ENCODE data around the gene SPIRE1. TPM values are rescaled to one million over a fixed set of nuclear protein-coding genes. Genes with fewer than 3 reads are reported as not detected.
A peak's percentile ranks its signal among the peaks of the same experiment; 100 is the strongest.
"Not testable (repeated sequence)": the region's sequence is repeated elsewhere in the genome, so short reads cannot be mapped to it uniquely, and the experiment has no call there.

The SPIRE1 gene
- total RNA-seq, 1 donor from 2014 or later: 8.4 TPM

DNA sequence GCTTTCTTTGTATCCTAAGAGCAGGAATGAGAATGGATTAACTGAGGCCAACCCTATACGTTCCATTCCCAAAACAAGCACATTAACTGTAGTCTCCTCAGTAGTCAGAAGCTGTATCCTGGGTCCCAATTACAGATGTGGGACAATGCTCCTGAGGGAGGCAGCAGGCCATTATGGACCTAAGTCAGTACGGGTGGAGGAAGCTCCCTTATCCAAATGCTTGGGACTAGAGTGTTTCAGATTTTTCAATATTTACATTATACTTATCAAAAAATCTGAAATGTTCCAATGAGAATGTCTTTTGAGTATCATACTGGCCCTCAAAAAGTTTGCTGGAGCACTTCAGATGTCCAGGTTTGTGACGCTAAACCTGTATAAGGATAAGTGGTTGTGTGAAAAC lies 160.1 kb downstream of the SPIRE1 start:
- Mint-ChIP-seq H3K36me3 (ENCODE audit: low read depth) (no peaks in the 10 kb centered on the region), H3K4me3 (no peak overlapping the region), H3K9me3 (no peaks in the 10 kb centered on the region), H3K27ac (no peak overlapping the region), H3K27me3 (no peaks in the 10 kb centered on the region), H3K4me1 (peaks cover 4% of the 10 kb centered on the region)
- no peak for DNase-seq
- intact Hi-C loops (cut with micrococcal nuclease): no loop called here

DNA sequence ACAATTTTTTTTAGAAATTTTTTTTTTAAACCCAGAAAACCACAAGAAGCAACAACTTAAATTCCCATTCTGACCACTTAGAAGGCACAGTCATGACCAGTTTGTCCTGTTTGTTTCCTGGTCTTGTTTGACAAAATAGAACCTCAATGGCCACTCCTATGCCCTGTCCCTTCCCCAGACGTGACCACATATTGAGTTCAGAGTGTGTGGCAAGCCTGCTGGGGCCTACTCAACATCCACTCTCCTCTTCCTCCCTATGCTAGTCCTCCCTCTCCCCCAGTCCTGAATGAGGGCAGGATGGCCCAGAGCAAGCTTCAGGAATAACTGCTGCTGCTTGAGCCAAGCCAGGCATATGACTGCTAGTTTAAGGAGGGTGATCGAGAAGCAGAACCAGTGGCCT lies 160.6 kb downstream of the SPIRE1 start:
- peaks cover 4% of the 10 kb centered on the region for H3K4me1 Mint-ChIP-seq
- intact Hi-C loops (cut with micrococcal nuclease): no loop called here
- no peak overlapping the region for H3K27ac Mint-ChIP-seq
- H3K4me3 Mint-ChIP-seq: no peak overlapping the region
- H3K36me3 Mint-ChIP-seq (ENCODE audit: low read depth): peaks cover 3% of the 10 kb centered on the region
- H3K9me3 Mint-ChIP-seq: no peaks in the 10 kb centered on the region
- H3K27me3 Mint-ChIP-seq: no peaks in the 10 kb centered on the region
- no peak for DNase-seq

DNA sequence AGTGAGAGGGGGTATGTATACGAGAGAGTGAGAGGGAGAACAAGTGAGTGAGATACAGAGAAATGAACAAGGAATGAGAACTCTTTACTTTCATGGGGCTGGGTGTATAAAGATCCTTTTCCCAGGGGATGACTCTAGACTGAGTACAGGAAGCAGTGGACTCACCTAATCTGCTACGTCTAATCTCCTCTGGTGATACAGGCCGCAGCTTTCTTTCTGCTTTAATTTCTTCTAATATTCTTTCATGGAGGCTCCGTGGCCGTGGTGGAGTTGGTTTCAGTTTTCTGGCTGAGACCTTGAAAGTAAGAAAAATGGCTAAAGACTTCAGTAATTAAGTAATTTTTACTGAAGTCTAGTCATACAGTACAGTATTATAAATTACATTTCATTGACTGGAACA lies 165.0 kb downstream of the SPIRE1 start:
- Mint-ChIP-seq H3K4me3 (no peak overlapping the region), H3K36me3 (ENCODE audit: low read depth) (peaks cover 3% of the 10 kb centered on the region), H3K27ac (no peak overlapping the region), H3K9me3 (no peaks in the 10 kb centered on the region), H3K4me1 (no peaks in the 10 kb centered on the region), H3K27me3 (peaks cover 4% of the 10 kb centered on the region)
- no peak for DNase-seq
- intact Hi-C loops (cut with micrococcal nuclease): no loop called here

DNA sequence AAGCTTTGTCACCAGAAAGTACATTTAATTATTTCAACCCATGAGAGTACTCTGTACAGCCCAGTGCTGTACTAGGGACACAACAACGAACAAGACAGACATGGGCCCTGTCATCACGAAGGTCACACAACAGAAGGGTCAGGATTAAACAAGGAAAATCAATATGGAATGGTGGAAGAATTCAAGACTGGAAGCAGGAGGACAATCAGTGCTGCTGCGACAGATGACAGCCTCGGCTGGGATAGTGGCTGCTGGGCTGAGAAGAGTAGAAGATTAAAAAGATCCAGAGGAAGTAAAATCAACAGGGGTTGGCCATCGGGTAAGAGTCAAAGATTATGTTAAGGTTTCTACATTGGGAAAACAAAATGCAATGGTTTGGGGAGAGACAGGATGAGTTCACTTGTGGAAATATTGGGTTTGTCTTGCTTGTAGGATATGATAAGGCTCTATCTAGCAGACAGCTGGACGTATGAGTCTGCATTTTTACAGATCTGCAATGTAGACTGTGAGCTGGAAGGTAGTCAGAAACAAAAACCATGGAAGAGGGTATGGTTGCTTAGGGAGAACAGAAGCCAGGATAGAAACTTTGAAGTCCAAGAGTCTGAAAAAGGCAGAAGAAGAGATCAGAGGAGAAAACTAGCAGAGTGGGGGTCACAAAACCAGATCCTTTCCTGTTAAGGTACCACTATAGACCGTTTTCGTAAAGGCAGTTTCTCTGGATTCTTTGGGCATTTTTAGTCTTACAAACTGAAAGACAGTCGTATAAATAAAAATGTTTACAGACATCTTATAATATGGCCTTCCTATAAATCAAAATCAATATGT lies 166.1 kb downstream of the SPIRE1 start:
- intact Hi-C loops (cut with micrococcal nuclease): no loop called here
- Mint-ChIP-seq H3K4me3 (no peak overlapping the region), H3K4me1 (no peaks in the 10 kb centered on the region), H3K27ac (no peak overlapping the region), H3K27me3 (peaks cover 4% of the 10 kb centered on the region), H3K9me3 (no peaks in the 10 kb centered on the region), H3K36me3 (ENCODE audit: low read depth) (peaks cover 3% of the 10 kb centered on the region)
- DNase-seq: no peak

DNA sequence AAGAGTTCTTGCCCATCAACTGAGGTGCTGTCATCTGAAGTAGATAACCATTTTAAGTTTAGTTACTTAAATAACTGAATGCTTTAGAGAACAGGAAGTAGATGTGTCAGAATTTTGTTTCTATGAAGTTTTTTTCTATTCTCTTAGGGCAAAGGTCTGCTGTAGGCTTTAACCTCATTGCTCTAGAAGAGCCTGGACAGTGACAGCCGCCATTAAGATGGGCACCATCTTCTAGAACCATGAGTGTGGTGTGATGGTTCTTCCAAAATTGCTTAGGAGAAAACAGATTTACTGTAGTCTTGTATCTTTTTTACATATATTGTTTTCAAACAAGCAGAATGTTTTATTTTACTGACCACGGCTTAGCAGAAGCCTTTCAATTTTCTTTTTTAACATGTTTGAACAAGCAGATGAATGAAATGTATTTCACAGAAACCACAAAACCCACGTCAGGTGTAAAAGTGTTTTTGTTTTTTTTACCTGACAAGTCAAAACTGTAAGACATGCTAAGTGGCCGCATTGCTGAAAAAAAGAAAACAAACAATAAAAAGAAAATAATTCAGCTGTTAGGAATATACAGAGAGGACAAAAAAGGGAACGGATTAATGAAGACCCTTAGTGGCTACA lies 172.3 kb downstream of the SPIRE1 start:
- intact Hi-C loops (cut with micrococcal nuclease): no loop called here
- peaks cover 3% of the 10 kb centered on the region for H3K27me3 Mint-ChIP-seq
- no peaks in the 10 kb centered on the region for H3K36me3 Mint-ChIP-seq (ENCODE audit: low read depth)
- DNase-seq: no peak
- H3K4me3 Mint-ChIP-seq: no peak overlapping the region
- no peak overlapping the region for H3K27ac Mint-ChIP-seq
- H3K4me1 Mint-ChIP-seq: peaks cover 5% of the 10 kb centered on the region
- H3K9me3 Mint-ChIP-seq: no peaks in the 10 kb centered on the region

DNA sequence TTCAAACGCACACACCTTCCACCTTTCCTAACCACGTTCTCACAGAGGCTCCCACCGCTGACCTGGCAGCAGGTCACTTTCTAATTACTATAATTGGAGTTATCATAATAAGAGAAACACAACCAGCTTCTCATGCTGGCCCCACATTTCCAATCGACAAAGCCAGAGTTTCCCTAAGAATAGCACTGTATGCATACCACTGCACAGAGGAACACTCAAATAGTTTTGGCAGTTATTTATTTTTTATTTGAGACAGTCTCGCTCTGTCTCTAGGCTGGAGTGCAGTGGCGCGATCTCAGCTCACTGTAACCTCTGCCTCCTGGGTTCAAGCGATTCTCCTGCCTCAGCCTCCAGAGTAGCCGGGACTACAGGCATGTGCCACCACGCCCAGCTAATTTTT lies 176.0 kb downstream of the SPIRE1 start:
- DNase-seq; H3K9me3 Mint-ChIP-seq; H3K4me1 Mint-ChIP-seq; H3K27me3 Mint-ChIP-seq; intact Hi-C loops (cut with micrococcal nuclease); H3K27ac Mint-ChIP-seq; H3K4me3 Mint-ChIP-seq; H3K36me3 Mint-ChIP-seq (ENCODE audit: low read depth): not testable (repeated sequence)

DNA sequence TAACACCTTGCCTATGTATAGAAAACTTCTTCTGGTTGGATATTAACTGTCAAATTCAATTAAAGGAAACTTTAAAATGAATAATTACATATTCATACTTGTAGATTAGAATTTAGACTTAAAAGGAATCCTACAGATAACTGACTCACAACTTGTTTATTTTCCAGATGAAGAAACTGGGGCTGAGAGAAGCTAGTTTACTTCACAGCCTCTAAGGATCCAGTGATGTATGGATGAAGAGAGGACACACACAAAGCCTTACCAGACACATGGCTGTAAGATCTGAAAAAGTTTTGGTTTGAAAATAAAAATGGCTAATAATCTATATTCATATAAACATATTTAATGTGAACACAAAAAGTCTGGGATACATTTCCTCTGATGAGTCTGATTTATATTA lies 177.9 kb downstream of the SPIRE1 start:
- no peaks in the 10 kb centered on the region for H3K27me3 Mint-ChIP-seq
- H3K4me3 Mint-ChIP-seq: no peak overlapping the region
- H3K4me1 Mint-ChIP-seq: no peaks in the 10 kb centered on the region
- H3K9me3 Mint-ChIP-seq: no peaks in the 10 kb centered on the region
- intact Hi-C loops (cut with micrococcal nuclease): no loop called here
- H3K27ac Mint-ChIP-seq: no peak overlapping the region
- no peak for DNase-seq
- H3K36me3 Mint-ChIP-seq (ENCODE audit: low read depth): no peaks in the 10 kb centered on the region

DNA sequence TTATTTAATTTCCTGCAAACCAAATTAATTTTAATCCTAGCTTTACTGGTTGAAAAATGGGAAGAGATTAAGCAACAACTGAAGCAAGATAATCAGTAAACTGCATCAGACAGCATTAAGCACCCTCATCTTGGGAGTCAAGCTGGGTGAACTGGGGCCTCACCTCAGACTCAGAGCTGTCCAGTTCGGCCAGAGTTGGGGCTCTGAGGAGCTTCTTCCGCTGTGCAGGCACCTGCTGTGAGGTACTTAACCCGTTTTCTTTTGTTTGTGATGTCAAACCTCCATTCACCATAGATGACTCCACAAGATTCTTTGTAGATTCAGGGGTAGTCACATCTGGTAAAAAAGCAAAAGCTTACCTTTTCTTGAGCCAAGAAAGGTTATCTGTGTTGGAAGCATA lies 178.4 kb downstream of the SPIRE1 start:
- Mint-ChIP-seq H3K27ac (no peak overlapping the region), H3K9me3 (no peaks in the 10 kb centered on the region), H3K27me3 (no peaks in the 10 kb centered on the region), H3K4me1 (no peaks in the 10 kb centered on the region), H3K4me3 (no peak overlapping the region), H3K36me3 (ENCODE audit: low read depth) (no peaks in the 10 kb centered on the region)
- no peak for DNase-seq
- intact Hi-C loops (cut with micrococcal nuclease): no loop called here

DNA sequence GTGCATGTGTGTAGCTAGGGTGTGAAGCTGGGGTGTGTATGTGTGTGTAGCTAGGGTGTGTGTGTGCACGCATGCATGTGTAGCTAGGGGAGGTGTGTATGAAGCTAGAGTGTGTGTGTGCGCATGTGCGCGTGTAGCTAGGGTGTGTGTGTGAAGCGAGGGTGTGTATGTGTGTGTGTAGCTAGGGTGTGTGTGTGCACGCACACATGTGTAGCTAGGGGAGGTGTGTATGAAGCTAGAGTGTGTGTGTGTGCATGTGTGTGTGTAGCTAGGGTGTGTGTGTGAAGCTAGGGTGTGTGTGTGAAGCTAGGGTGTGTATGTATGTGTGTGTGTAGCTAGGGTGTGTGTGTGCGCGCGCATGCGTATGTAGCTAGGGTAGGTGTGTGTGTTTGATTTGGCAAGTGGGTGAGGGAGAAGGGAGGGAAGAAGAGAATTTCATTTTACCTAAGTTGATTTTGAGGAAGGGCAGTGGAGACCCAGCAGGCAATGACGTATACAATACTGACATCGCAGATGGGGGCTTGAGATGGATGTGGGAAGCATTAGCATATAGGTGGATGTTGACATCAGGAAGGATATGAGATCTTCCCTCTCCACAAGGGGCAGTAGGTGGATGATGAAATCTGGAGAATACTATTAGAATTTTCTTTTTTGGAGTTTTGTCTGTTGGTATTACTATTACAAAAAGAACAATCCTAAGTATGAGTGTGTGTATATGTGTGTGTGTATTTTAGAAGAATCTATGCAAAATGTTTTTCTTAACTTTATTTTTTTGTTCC lies 179.4 kb downstream of the SPIRE1 start:
- Mint-ChIP-seq H3K9me3 (no peaks in the 10 kb centered on the region), H3K36me3 (ENCODE audit: low read depth) (no peaks in the 10 kb centered on the region), H3K4me3 (no peak overlapping the region), H3K4me1 (no peaks in the 10 kb centered on the region), H3K27me3 (no peaks in the 10 kb centered on the region), H3K27ac (no peak overlapping the region)
- no peak for DNase-seq
- intact Hi-C loops (cut with micrococcal nuclease): no loop called here

DNA sequence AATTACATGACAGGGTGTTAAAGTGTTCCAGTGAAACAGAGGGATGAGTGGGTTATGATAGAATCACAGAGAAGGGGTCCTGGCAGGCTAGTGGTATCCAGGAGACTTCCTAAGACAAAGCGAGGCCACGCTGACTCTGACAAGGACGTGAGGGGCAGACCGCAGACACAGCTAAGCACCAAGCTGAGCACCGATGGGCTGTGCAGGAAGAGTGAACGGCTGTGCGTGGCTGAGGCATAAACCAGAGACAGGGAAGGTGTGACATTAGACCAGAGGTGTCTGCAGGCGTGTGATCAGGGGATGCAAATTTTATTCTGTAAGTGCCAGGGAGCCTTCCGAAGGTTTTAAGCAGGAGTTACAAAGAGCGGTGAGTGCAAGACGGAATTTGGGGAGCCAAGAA lies 180.3 kb downstream of the SPIRE1 start:
- Mint-ChIP-seq H3K4me3 (no peak overlapping the region), H3K4me1 (no peaks in the 10 kb centered on the region), H3K9me3 (no peaks in the 10 kb centered on the region), H3K36me3 (ENCODE audit: low read depth) (no peaks in the 10 kb centered on the region), H3K27me3 (no peaks in the 10 kb centered on the region), H3K27ac (no peak overlapping the region)
- intact Hi-C loops (cut with micrococcal nuclease): no loop called here
- no peak for DNase-seq

DNA sequence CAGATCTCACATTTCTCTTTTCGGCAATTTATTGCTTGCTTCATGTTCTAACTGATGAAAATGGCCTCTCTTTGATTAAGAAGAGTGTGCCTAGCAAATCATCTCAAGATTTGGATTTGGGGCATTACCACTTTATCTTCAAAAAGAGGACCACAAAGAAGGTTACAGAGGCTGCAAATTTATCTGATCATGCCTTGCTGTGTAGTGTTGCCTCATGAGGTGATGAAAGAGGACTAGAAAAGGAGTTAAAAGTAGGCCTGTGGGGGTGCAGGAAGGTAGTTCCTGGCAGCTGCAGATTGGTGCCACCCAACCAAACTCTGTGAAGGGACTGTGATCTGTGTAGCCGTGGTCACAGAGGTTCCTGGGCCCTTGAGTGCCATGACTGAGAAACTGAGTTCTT lies 181.0 kb downstream of the SPIRE1 start:
- Mint-ChIP-seq H3K4me1 (no peaks in the 10 kb centered on the region), H3K9me3 (no peaks in the 10 kb centered on the region), H3K4me3 (no peak overlapping the region), H3K36me3 (ENCODE audit: low read depth) (no peaks in the 10 kb centered on the region), H3K27me3 (no peaks in the 10 kb centered on the region), H3K27ac (no peak overlapping the region)
- no peak for DNase-seq
- intact Hi-C loops (cut with micrococcal nuclease): no loop called here

DNA sequence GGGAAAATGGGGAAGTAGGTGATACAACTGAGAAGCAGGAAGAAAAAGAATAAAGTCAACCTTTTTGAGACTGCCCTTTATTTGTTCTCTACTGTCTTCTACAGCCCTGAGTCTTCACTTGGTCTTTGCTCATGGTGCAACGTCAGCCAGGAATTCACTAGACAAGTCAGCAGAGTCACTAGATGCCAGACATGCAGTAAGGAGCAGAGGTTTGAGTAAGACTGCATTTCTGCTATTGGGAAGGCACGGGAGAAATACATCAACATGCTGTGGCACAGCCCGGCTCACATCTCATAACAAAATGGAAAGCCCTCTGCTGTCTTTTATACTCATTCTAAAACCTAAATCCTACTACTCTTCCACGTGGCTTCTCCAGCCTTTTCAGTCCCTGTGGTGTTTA lies 183.0 kb downstream of the SPIRE1 start:
- DNase-seq: no peak
- no peak overlapping the region for H3K4me3 Mint-ChIP-seq
- peaks cover 2% of the 10 kb centered on the region for H3K27me3 Mint-ChIP-seq
- H3K36me3 Mint-ChIP-seq (ENCODE audit: low read depth): no peaks in the 10 kb centered on the region
- intact Hi-C loops (cut with micrococcal nuclease): no loop called here
- no peaks in the 10 kb centered on the region for H3K9me3 Mint-ChIP-seq
- no peak overlapping the region for H3K27ac Mint-ChIP-seq
- no peaks in the 10 kb centered on the region for H3K4me1 Mint-ChIP-seq

DNA sequence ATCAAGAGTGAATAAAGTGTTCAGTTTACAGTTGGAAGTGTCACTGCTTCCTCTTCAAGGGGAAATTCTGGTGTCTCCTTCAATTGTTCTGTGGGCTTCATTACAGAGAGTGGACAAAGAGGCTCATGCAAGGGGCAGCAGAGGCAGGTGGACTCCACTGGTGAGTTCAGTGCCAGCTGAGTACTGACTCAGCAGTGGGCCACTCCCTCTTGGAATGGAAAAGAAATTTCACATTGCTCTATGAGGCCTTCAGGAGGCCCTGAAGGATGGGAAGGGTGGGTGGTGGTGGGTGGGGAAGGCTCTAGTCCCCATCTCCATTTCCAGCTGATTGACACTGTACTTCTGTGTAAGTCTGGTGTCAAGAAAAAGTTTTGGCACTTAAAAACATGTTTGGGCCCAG lies 183.8 kb downstream of the SPIRE1 start:
- H3K4me1 Mint-ChIP-seq: no peaks in the 10 kb centered on the region
- H3K9me3 Mint-ChIP-seq: no peaks in the 10 kb centered on the region
- no peak overlapping the region for H3K27ac Mint-ChIP-seq
- peaks cover 2% of the 10 kb centered on the region for H3K27me3 Mint-ChIP-seq
- intact Hi-C loops (cut with micrococcal nuclease): no loop called here
- no peak overlapping the region for H3K4me3 Mint-ChIP-seq
- no peaks in the 10 kb centered on the region for H3K36me3 Mint-ChIP-seq (ENCODE audit: low read depth)
- DNase-seq: no peak

DNA sequence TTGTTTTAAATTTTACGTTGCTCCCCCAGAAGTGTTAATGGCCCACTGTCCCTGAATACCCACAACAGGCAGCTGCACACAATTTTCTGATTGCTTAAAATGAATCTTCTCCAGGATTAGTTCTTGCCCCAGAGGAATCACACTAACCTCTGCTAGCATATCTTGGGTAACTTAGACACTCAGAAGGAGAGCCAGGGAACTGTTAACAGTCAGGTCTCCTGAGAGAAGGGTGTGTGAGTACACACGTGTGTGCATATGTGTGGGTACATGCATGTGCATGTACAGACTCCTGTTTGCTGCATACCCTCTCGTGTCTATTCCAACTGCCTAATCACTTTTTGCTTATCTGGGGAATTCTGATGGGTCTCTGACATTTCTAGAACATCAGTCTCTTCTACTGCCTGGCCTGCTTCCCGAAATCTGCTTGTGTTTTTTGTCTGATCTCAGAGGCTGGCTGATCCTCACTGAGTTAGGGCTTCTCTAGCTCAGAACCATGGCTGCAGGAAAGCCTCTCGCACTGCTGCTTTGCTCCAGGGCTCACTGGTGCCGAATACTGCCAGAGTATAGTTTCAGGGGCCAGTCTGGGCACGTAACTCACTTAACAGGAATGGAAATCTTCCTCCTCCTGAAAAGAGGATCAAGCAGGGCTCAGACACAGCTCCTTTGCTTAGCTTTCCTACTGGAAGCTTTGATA lies 187.4 kb downstream of the SPIRE1 start:
- DNase-seq: peak; percentile 46
- Mint-ChIP-seq H3K4me1 (no peaks in the 10 kb centered on the region), H3K27me3 (peaks cover 2% of the 10 kb centered on the region), H3K27ac (no peak overlapping the region), H3K36me3 (ENCODE audit: low read depth) (no peaks in the 10 kb centered on the region), H3K9me3 (no peaks in the 10 kb centered on the region), H3K4me3 (no peak overlapping the region)
- intact Hi-C loops (cut with micrococcal nuclease): no loop called here

Data from activated CD4-positive, alpha-beta T cell treated with anti-CD3 and anti-CD28 coated beads, Interleukin-2, amount 10 ng/mL, durations not matched to agents 24 days and 14 days (primary cell).